Stimulated activated CD8-positive, alpha-beta memory T cell treated with anti-CD3 and anti-CD28 coated beads, Interleukin-12 subunit alpha, Interleukin-12 subunit beta, amount 100 ng/mL, for 1 hour (primary cell): Measurements from ENCODE around the gene ASIC3.
A peak's percentile ranks its signal among the peaks of the same experiment; 100 is the strongest.
"Not testable (repeated sequence)": the region's sequence is repeated elsewhere in the genome, so short reads cannot be mapped to it uniquely, and the experiment has no call there.

Experiments
- DNase-seq: peaks from one replicate; pipeline ENCODE4 v3.0.0-alpha.2; 2020; ENCODE audit warnings: low read depth

Gene ASIC3

DNA sequence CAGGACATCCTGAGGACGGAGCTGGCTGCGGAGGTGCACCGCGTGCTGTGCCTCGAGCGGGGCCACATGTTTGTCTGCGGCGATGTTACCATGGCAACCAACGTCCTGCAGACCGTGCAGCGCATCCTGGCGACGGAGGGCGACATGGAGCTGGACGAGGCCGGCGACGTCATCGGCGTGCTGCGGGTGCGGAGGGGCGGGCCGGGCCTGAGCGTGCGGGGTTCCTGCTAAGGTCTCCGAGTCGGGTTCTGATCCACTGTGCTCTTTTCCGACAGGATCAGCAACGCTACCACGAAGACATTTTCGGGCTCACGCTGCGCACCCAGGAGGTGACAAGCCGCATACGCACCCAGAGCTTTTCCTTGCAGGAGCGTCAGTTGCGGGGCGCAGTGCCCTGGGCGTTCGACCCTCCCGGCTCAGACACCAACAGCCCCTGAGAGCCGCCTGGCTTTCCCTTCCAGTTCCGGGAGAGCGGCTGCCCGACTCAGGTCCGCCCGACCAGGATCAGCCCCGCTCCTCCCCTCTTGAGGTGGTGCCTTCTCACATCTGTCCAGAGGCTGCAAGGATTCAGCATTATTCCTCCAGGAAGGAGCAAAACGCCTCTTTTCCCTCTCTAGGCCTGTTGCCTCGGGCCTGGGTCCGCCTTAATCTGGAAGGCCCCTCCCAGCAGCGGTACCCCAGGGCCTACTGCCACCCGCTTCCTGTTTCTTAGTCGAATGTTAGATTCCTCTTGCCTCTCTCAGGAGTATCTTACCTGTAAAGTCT is 34.4 kb upstream of the ASIC3 start:
- peak; percentile 78 for DNase-seq

DNA sequence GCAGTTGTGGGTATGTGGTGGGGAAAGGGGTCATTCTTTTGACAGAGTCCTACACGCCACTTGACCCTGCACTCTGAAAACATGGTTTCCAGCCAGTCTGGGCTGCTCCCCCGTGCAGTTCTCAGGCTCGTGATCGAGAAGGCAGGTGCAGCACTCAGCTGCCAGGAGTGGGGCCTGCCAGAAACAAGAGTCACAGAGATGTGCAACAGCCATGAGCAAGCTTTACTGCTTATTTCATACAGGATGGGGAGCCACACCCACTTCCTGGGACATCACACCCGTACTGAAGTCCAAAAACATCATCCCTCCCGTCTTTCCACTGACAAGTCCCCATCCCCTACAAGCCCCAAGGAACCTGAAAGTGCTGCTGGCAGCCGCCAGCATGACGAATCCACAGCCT is 33.4 kb upstream of the ASIC3 start:
- DNase-seq: no peak

DNA sequence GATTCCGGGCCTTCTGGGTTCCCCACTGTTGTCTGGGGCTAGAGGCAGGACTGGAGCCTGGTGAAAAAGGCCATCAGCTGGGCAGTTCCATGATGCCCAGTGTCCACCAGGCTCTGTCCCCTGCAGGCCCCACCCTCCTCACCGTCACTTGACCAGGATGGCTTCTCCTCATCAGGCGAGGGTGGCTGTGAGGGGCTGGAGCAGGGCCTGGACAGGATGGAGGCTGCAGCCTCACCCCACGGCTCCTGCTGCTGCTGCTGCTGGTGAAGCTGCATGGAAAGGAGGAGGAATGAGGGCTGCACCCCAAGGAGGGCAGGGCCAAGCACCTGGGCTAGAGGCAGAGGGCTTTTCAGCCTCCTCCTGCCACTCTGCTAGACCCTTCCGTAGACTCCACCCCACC is 32.4 kb upstream of the ASIC3 start:
- no peak for DNase-seq

DNA sequence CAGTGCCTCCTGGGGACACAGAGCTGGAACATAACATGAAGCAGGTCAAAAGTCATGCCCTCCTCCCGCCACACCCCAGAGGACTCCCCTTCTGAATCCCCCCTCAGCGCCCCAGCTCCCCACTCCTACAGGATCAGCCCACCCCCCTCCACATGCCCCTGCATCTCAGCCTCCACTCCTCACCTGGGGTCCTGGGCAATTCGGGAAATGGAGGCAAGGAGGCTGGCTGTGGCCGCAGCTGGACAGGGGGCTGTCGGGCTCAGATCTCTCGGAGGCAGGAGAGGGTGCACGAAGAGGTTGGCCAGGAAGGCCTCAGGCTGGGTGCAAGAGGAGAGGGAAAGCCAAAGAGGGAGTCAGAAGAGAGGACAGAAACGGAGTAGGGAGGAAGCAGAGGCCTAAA is 31.8 kb upstream of the ASIC3 start:
- DNase-seq: no peak

DNA sequence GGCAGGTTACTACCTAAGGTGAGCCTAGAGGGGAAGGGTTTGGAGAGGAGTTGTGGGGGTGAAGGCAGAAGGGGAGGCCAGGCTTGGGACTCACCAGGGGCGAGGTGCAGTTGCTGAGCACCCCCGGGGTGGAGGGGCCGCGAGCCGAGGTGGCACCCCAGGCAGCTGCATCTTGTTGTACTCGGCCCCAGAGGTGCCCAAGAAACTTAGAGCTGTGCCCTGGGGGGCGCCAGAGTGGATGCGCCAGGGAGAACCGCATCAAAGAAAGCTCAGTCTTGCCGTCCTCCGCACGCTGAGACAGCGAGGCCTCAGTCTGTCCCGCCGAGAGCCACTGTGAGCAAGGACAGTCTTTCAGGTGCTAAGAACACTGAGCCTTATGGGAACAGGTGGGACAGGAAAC is 31.4 kb upstream of the ASIC3 start:
- DNase-seq: no peak

DNA sequence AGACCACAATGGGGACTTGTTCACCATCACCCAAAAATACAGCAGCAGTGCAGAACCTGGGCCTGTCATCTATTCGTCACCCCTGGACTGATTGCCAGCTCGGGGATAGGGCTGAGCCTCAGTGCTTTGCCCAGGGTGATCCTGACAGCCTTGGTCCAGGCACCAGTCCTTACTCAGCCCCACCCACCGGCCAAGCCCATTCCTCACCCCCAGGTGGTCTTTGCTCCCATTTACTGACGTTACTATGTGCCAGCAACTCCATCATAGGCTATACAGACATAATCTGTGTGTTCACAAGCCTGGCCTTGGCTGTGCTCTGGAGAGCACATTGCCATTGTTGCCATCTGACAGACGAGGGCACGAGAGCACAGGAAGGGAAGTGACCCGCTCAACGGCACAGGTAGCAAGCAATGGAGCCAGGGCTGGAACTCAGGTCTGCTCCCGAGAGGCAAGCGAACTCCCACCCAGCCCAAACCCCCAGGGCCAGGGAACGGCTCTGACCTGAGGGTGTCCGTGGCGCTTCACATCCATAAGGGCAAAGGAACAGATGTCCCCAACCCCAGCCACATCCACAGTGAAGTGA is 30.9 kb upstream of the ASIC3 start:
- no peak for DNase-seq

DNA sequence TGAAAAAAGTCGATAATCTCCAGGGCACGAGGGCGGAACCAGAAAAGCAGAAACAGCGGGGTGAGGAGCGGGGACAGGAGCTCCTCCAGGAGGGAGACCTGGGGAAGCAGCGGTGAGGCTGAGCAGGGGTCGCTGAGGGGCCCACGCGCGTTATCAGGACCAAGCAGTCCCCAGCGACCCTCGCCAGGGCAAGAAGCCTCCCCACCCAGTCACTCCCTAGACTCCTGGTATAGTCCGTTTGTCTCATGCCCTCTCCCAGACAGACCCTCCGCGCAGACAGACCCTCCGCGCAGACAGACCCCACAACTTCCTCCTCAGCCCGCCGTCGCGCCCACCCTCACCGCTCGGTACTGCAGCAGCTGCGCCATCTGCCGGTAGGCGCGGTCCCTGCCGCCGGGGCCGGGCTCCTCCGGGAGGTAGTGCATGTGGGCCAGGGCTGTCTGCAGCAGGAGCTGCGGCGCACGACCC is 30.3 kb upstream of the ASIC3 start:
- peak; percentile 71 for DNase-seq

DNA sequence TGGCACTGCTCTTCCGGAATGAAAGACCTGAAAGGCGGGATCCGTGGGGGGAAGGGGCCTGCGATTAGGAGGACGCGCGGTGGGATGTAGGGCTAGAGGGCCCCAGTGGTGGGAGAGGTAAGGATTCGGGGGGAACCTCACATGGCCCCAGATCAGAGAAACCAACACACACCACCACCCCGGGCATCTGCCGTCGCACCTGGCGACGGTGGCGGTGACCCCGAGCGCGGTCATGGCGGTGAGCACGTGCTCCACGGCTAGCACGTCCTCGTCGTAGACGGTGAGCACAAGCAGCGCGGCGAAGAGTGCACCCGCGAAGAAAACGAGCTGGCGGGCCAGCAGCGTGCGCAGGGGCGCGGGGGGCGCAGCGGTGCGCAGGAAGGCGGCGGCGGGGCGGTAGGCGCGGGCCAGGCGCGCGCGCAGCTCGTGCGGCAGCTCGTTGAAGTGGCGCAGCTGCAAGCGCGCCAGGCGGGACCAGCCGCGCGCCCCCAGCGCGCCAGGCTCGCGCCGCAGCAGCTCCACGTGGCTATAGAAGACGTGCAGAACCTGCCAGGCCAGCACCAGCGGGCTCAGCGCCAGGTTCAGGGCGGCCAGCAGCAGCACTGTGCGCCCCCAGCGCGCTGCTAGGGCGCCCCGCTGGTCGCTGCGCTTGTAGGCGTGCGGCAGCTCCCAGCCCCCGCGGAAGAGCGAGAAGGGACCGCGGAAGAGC is 29.8 kb upstream of the ASIC3 start:
- no peak for DNase-seq

DNA sequence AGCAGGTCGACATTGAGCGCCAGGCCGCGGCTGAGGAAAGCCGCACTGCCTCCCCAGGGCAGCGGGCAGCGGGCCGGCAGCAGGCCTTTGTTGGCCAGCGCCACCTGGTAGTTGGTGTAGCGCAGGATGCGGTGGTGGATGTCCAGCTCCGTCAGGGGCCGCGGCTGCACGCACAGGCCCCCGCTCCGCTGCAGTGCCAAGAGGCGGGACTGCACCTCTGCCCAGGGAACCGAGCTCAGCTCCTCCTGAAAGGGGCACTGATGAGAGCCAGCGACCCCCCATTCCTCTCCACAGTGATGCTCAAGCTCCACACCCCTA is 29.2 kb upstream of the ASIC3 start:
- no peak for DNase-seq

DNA sequence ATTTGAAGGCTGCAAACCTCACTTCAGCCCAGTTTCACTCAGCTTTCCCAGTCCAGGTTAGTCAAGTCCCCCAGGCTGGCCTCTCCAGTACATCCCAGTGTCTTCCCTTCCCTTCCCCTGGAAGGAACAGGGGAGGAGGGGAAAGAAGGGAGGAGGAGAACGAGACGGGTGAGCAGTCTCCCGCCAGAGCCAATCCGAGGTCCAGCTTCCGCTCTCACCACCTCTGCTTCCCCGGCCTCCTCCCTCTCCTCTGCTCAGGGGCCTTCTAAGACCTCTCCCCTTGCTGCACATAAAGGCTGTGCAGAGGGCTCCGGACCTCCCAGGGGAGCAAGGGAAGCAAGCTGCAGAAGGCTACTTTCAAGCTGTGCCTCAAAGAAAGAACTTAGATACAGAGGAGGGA is 28.1 kb upstream of the ASIC3 start:
- DNase-seq: no peak

DNA sequence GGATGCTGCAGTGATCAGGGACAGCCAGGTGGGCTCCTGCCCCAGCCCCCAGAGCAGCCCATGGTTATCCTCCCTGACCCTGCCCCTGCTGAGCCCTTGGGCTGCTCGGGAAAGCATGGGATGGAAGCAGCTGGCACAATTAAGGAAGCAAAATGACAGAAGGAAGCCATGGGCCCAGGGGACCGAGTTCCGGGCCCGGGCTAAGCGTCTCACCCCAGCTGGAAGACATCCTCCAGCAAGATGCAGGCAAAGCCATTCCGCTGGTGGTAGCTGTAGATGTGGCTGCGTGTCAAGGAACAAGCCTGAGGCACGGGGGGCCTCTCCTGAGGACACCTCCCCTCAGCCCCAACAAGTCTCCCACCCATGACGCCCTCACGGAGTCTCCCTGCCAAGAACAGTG is 25.1 kb upstream of the ASIC3 start:
- no peak for DNase-seq

DNA sequence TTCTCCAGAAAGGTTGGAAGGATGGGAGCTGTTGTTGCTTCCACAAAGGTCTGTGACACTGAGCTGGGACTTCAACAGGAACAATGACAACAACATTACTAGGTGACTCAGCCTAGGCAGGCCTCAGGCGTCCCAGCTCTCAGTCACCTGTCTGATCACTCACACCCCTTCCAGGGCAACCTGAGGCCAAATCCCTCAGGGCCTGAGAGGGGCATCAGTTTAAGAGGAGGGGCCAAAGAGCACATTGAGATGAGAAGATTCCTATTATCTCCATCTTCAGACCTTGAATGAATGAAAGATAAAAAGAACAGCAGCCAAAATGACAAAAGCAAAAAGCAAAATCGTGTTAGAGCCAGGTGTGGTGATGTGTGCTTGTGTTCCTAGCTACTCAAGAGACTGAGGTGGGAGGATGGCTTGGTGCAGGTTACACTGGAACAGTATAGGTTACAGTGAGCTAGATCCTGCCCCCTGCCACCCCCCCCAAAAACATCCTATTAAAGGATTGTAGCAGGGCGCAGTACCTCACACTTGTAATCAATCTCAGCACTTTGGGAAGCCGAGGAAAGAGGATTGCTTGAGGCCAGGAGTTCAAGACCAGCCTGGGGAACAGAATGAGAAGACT is 23.8 kb upstream of the ASIC3 start, which contains the start of gene ATG9B:
Gene ATG9B (minus strand): TSS at position 60 of the 622 bp plus-strand sequence. CDS start 71 bp downstream, outside the sequence.
- no peak for DNase-seq

DNA sequence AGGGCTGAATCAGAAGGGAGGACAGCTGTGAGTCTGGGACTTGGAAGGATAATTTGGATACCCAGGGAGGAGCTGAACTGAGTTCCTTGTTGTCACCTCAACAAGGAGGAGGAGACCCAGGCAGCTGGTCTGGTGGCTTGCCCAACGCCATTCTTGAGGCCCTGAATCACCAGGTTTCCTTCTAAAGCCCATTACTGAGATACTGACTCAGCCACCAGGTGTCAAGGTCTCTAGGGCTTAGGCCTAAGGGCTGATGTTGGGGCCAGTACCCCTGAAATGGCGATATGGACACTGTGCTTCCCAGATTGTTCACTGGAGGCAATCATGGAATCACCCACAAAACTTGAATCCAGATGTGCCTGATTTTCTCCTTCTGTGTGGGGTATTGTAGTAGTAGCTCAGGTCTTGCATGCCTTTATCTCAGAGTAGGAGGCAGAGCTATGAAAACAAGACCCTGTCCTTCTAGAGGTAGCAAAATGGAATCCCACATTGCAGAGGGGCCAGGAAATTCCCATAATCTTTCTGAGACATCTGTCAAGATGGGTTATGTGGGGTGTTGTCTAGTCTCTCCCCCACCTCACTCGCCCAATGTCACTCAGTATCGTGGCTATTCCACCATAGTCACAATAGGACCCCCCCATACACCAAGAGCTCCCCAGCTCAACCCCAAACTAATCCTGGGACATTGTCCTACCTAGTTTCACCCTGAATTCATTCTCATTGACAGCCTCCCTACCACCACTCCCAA is 22.2 kb upstream of the ASIC3 start:
- no peak for DNase-seq

DNA sequence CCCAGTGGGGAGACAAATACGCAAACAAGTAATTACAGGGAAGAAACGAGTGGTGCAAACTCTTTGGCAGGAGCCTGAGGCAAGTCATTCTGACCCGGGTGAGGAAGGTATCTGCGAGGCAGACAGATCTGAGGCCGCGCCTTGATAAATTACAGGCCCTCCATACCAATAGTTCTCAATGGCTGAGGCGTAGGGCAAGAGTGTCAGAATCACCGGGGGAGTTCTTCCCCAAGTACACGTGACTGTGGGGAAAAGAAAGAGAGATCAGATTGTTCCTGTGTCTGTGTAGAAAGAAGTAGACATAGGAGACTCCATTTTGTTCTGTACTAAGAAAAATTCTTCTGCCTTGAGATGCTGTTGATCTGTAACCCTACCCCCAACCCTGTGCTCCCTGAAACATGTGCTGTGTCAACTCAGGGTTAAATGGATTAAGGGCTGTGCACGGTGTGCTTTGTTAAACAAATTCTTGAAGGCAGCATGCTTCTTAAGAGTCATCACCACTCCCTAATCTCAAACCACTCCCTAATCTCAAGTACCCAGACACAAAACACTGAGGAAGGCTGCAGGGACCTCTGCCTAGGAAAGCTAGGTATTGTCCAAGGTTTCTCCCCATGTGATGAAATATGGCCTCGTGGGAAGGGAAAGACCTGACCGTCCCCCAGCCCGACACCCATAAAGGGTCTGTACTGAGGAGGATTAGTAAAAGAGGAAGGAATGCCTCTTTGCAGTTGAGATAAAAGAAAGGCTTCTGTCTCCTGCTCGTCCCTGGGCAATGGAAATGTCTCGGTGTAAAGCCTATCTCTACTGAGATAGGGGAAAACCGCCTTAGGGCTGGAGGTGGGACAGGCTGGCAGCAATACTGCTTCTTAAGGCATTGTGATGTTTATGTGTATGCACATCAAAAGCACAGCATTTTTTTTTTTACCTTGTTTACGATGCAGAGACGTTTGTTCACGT is 21.3 kb upstream of the ASIC3 start:
- DNase-seq: not testable (repeated sequence)

DNA sequence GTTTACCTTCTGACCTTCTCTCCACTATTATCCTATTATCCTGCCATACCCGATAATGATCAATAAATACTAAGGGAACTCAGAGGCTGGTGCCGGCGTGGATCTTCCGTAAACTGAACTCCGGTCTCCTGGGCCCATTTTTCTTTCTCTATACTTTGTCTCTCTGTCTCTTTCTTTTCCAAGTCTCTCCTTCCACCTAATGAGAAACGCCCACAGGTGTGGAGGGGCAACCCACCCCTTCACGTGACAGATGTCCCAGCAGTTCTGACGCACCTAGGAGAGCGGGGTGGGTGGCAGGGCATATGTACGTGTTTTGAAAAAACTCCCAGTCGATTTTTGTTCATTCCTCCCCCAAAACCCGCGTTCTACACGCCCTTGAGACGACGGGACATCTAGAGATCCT is 20.6 kb upstream of the ASIC3 start:
- DNase-seq: not testable (repeated sequence)

DNA sequence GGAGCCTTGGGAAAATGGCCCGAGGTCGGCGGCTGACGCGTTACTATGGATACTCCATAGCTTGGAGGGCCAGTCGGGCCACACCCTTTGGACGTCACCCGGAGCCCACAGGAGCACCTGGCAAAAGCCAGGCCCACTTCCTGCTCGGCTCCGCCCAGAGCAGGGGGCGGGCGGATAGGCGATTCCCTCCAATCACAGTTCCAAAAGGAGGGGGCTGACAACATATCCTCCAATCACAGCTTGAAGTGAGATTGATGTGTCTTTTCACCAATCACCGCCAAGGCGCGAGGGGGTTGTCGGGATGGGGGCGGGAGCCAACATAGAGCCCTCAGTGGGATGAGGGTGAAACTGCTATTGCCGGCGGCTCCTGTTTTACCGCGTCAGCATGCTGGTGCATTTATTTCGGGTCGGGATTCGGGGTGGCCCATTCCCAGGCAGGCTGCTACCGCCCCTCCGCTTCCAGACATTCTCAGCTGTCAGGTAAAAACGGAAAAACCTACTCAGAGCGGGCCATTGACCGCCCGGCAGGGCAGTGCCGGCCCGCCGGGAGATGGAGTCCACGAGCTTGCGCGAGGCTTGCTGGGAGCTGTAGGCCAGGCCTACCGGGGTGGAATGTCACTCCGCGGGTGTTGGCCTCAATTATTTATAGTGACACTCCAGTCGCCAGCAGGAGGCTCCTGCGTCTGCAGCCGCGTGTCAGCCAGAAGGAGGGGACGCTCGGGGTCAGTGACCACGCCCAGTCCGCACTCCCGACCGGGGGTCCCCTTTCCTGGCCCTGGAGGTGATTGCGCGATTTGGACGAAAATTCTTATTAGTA is 20.0 kb upstream of the ASIC3 start, which contains the start of gene ABCB8:
Gene ABCB8 (plus strand): TSS at position 320 of the 817 bp plus-strand sequence. CDS start 66 bp downstream, at position 386.
- peak; percentile 96 for DNase-seq

DNA sequence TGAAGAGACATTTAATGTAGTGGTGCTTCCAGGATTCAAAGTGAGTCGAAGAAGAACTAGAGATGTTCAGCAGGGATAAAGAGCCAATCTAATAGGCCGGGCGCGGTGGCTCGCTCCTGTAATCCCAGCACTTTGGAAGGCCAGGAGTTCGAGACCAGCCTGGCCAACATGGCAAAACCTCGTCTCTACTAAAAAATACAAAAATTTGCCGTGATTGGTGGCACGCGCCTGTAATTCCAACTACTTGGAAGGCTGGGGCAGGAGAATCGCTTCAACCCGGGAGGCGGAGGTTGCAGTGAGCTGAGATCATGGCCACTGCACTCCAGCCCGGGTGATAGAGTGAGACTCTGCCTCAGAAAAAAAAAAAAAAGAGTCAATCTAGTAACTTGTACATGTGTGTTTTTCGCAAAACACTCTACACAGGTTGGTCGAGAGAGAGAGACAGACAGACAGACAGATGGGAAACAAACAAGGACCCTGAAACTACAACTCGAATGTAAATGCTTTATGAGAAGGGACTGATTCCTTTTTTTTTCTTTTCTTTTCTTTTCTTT is 19.3 kb upstream of the ASIC3 start:
- DNase-seq: no peak

DNA sequence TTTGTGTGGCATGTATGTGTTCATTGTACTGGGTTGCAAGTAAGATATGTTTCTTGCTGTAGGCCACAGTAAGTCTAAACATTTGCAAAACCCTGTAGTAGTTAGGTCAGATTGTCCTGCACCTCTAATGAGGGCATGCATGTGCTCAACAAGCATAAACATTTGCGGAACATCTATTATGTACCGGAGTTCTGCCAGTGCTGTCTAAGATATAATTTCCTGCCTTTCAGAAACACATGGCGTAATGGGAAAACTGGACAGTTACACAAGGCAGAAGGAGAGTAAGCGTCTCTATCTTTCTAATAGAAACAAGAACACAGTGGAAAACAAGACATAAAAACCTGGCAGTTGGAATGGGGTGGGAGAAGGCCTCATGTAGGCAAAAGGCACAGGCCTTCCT is 17.3 kb upstream of the ASIC3 start:
- DNase-seq: no peak
